Adrenal gland (tissue), 12 donors: Measurements from ENCODE around the gene GRID1. TPM values are rescaled to one million over a fixed set of nuclear protein-coding genes. Genes with fewer than 3 reads are reported as not detected.

Source experiments
- DNase-seq, 7 donors: peaks; one replicate each; pipeline ENCODE4 v3.0.0-alpha.2; 2019 to 2020
- H3K27ac ChIP-seq, 5 donors: fragments of 200-600 bp; sonication (generic) in 4 of 5; 1 replicate in 3 of 5; 2 replicates in 2 of 5; pipeline versions ENCODE4 v1.5.1 to v1.8.0; 2016 to 2020; ENCODE audit warnings: mild to moderate bottlenecking in 1 of 5
- H3K27me3 ChIP-seq: fragments of 200-600 bp; 2 replicates; pipeline ENCODE4 v1.8.0; 2021
- H3K36me3 ChIP-seq, 2 donors: fragments of 200-600 bp; replicated peaks in 1 of 2; 1 replicate in 1 of 2; 2 replicates in 1 of 2; pipeline versions ENCODE4 v1.5.1 to v1.8.0; 2018 to 2022
- H3K4me1 ChIP-seq, 2 donors: fragments of 200-600 bp; replicated peaks in 1 of 2; 1 replicate in 1 of 2; 2 replicates in 1 of 2; pipeline versions ENCODE4 v1.5.1 to v1.8.0; 2018 to 2021
- H3K4me3 ChIP-seq, 4 donors: fragments of 200-600 bp; sonication (generic) in 3 of 4; one replicate each; pipeline ENCODE4 v1.5.1; 2016 to 2018
- H3K9me3 ChIP-seq, 3 donors: fragments of 200-600 bp; sonication (generic) in 1 of 3; replicated peaks in 1 of 3; 1 replicate in 2 of 3; 2 replicates in 1 of 3; pipeline versions ENCODE4 v1.5.1 to v1.8.0; 2016 to 2021
- POLR2A ChIP-seq, 2 donors: fragments of 450-650 bp; IDR thresholded peaks; one replicate each; pipeline ENCODE4 v1.6.1; 2017; ENCODE audit warnings: antibody characterized with exemption in 2 of 2, mild to moderate bottlenecking in 2 of 2, moderate library complexity in 1 of 2
- WGBS, 4 donors: extraction: QIAGEN DNeasy Blood & Tissue Kit in 2 of 4; methylation state at CpG; one replicate each; pipeline versions ENCODE4 v1.1.5 to v1.1.7; 2013 to 2017; 5-methylcytosine and 5-hydroxymethylcytosine counted together
- intact Hi-C, 2 donors: fragments of 100-400 bp; cut with DNase I; formaldehyde crosslinking; loops; one replicate each; pipeline versions ENCODE4 v1.14.1 to v1.15.0; 2022 to 2023
- polyA plus RNA-seq, 3 donors: library from polyadenylated mRNA; stranded (reverse); fragments of 200-250 nt in 2 of 3; fragments of 350-450 nt in 1 of 3; fragmentation: Illumina TruSeq in 1 of 3; extraction: RNeasy Lipid Tissue Mini Kit (QIAGEN cat#74804) in 1 of 3; gene quantifications; one replicate each; pipeline ENCODE4 v1.2.3, GENCODE V29; 2013 to 2014
- total RNA-seq, 9 donors: library from RNA; depleted of rRNA in 4 of 9; stranded (reverse); fragments of >200 nt in 4 of 9; fragments of 120-200 nt in 1 of 9; fragmentation: NEBNext Ultra II Directional in 1 of 9; extraction: Animal tissue kit (Norgen Biotek cat#: 25700) in 1 of 9; gene quantifications; one replicate each; pipeline versions ENCODE4 v1.1.0 to v1.2.4, GENCODE V29; 2013 to 2023
- TF ChIP-seq, protein P1 (sequence below), 6 experiments: fragments of 450-650 bp in 4 of 6; fragments of 200-600 bp in 2 of 6; sonication (generic) in 1 of 6; IDR thresholded peaks; 1 replicate in 5 of 6; 2 replicates in 1 of 6; pipeline versions ENCODE4 v1.5.1 to v1.8.0; 2016 to 2021; ENCODE audit warnings: antibody characterized with exemption in 6 of 6, mild to moderate bottlenecking in 2 of 6, moderate library complexity in 1 of 6
- donor health status: healthy with polysubstance abuse.
- donor health status: Bipolar disorder and iron deficiency.
- donor health status: DM: yes; HTN: yes; CAD: no.
- donor health status: DM: no; HTN: no; CAD: no.
- donor health status: DM: no; HTN: no; CAD: no.
- donor health status: DM: yes; HTN: yes; CAD: no.

Gene GRID1
- total and polyA plus RNA-seq, 12 donors, result 2.2 to 8.0 (median 4.1) TPM

DNA sequence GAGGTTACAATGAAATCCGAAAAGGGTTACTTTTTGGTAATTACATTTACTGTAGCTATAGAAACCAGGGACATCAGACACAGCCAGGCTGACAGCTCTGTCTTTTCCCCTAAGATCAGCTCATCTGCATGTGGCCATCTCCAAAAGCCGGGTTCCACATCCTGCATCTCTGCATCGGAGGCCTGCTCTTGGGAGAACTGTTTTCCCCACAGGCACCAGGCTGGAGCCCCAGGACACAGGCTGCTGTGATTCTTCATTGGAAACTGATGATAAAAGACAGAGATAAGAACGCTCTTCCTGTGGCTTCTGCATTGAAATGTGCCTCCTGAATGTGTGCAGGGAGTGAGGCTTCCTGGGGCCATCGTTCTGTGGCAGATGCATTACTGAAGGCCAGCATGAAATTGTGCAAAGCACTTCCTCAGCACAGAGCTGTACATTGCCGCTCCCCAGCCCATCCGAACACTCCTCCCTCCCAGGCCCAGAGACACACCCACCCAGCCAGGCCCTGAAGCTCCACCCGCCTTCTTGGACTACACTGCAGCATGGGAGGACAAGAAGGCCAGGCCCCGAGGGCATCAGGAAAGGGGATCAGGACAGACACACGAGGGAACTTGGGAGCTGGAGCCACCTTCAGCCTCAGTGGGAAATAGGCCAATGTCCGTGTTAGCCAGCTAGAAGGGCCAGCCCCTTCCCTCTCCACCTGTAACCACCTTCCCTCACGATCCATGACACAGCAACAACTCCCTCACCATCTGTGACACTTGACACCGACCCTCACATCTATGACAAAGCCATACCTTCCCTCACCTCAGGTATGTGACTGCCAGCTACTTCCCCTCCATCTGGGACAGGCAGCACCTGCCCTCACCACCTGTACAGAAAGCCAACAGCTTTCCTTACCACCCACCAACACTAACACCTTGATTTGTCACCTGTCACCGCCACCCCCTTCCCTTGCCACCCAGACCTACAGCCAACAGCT lies 113.2 kb downstream of the GRID1 start:
- Histone ChIP-seq H3K9me3 (no peaks in the 10 kb centered on the region), H3K4me3 (no peak overlapping the region), H3K27me3 (no peaks in the 10 kb centered on the region), H3K36me3 (no peaks in the 10 kb centered on the region), H3K4me1 (no peaks in the 10 kb centered on the region), H3K27ac (no peak overlapping the region)
- 57 to 76% (median 68%) methylated on average over 9 to 14 of the region's 14 CpGs for WGBS, 4 donors
- no peak for TF ChIP-seq POLR2A (IDR thresholded peaks at IDR 0.05)
- TF ChIP-seq, protein P1, sequence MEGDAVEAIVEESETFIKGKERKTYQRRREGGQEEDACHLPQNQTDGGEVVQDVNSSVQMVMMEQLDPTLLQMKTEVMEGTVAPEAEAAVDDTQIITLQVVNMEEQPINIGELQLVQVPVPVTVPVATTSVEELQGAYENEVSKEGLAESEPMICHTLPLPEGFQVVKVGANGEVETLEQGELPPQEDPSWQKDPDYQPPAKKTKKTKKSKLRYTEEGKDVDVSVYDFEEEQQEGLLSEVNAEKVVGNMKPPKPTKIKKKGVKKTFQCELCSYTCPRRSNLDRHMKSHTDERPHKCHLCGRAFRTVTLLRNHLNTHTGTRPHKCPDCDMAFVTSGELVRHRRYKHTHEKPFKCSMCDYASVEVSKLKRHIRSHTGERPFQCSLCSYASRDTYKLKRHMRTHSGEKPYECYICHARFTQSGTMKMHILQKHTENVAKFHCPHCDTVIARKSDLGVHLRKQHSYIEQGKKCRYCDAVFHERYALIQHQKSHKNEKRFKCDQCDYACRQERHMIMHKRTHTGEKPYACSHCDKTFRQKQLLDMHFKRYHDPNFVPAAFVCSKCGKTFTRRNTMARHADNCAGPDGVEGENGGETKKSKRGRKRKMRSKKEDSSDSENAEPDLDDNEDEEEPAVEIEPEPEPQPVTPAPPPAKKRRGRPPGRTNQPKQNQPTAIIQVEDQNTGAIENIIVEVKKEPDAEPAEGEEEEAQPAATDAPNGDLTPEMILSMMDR (IDR thresholded peaks at IDR 0.05), result no peak
- intact Hi-C loops, result no loop called here
- peak in 4 of 7 donors; percentile 7 to 59 (median 14) for DNase-seq

DNA sequence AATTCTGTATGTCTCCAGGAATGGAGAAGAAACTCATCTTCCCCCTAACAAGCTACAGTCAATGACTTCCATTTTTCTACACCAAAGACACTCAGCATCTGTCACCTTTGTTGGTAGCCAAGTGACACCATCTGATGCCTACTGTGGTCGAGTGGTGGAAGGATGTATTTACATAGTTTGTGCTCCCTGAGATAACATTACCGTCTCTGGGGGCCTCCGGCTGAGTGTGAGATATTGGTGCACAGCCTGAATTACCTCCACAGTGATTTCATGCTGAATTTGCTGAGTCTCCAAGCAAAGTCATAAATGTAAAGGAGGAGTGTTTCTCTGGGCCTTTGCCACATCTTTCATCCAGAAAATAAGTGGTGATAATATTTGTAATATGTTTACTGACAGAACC lies 114.0 kb downstream of the GRID1 start:
- WGBS, 4 donors, result 73 to 76% (median 75%) methylated on average over 3 of the region's 3 CpGs

DNA sequence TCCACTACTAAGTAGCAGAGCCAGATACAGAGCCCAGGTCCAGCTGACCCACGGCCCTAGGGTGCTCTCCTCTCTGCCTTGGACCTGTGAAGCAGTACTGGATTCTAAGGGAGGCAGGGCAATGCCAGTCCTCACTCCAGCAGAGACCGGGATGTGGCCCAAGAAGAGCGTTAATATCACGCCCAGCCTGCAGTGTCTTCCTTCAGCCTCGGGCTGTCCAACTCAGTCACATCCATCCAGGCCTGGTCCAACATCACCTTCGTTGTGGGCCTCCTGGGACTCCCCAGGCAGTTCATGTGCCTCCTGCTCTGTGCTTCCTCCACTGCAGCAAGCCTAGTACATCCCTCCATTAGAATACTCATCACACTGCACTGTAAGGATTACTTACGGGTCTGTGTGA lies 114.5 kb downstream of the GRID1 start:
- no peaks in the 10 kb centered on the region for H3K4me1 ChIP-seq
- H3K27ac ChIP-seq, result no peak overlapping the region
- WGBS, 4 donors, result 70 to 92% (median 77%) methylated on average over 6 to 7 of the region's 7 CpGs
- H3K36me3 ChIP-seq, result no peaks in the 10 kb centered on the region
- peak in 1 of 7 donors; percentile 47 for DNase-seq
- no peaks in the 10 kb centered on the region for H3K27me3 ChIP-seq
- TF ChIP-seq POLR2A (IDR thresholded peaks at IDR 0.05), result no peak
- TF ChIP-seq, protein P1 (IDR thresholded peaks at IDR 0.05), result no peak
- no peaks in the 10 kb centered on the region for H3K9me3 ChIP-seq
- H3K4me3 ChIP-seq, result no peak overlapping the region
- intact Hi-C loops, result no loop called here

More for the DNA sequence above, 114.0 kb downstream of the GRID1 start:
- H3K4me1 ChIP-seq, result no peaks in the 10 kb centered on the region
- H3K36me3 ChIP-seq, result no peaks in the 10 kb centered on the region
- intact Hi-C loops, result no loop called here
- peak in 2 of 7 donors; percentile 3 to 41 for DNase-seq
- no peak overlapping the region for H3K4me3 ChIP-seq
- H3K27me3 ChIP-seq, result no peaks in the 10 kb centered on the region
- H3K27ac ChIP-seq, result no peak overlapping the region
- H3K9me3 ChIP-seq, result no peaks in the 10 kb centered on the region
- TF ChIP-seq, protein P1 (IDR thresholded peaks at IDR 0.05), result no peak
- no peak for TF ChIP-seq POLR2A (IDR thresholded peaks at IDR 0.05)

DNA sequence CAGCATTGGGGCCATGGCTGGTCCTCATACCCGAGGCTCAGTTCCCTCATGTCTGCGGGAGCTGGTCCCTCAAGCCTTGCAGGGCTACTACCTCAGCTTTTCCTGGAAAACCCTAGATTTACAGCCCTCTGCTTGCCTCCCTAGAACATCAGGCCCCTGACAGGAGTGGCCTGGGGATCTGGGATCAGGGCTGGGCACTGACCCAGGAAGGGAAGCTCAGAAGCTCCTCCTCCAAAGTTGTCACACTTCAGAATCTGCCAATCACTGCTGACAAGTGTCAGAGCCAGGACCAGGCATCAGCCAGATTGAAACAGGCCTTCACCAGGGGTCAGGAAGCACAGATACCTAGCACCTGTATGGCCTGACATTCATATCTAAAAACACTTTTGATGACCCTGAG lies 115.2 kb downstream of the GRID1 start:
- Histone ChIP-seq H3K9me3 (no peaks in the 10 kb centered on the region), H3K36me3 (no peaks in the 10 kb centered on the region), H3K27me3 (no peaks in the 10 kb centered on the region), H3K27ac (no peak overlapping the region), H3K4me1 (no peaks in the 10 kb centered on the region), H3K4me3 (no peak overlapping the region)
- 88 to 90% (median 90%) methylated on average over 2 of the region's 2 CpGs for WGBS, 4 donors
- TF ChIP-seq, protein P1 (IDR thresholded peaks at IDR 0.05), result no peak
- no peak for TF ChIP-seq POLR2A (IDR thresholded peaks at IDR 0.05)
- intact Hi-C loops, result no loop called here
- peak in 1 of 7 donors; percentile 34 for DNase-seq
